Tibial artery (tissue), 4 donors: ENCODE results near the gene CACNA2D1.
A peak's percentile ranks its signal among the peaks of the same experiment; 100 is the strongest.

ENCODE experiments used
- DNase-seq, 2 donors: peaks; one replicate each; pipeline ENCODE4 v3.0.0-alpha.2; 2019
- H3K27ac ChIP-seq, 2 donors: fragments of 200-600 bp; sonication (generic) in 1 of 2; 1 replicate in 1 of 2; 2 replicates in 1 of 2; pipeline ENCODE4 v1.5.1; 2018 to 2019; ENCODE audit warnings: mild to moderate bottlenecking in 1 of 2
- H3K27me3 ChIP-seq, 2 donors: fragments of 200-600 bp; sonication (generic) in 1 of 2; one replicate each; pipeline versions ENCODE4 v1.5.1 to v1.6.0; 2016 to 2019
- H3K36me3 ChIP-seq, 3 donors: fragments of 200-600 bp; sonication (generic) in 2 of 3; one replicate each; pipeline ENCODE4 v1.5.1; 2016 to 2019; ENCODE audit warnings: mild to moderate bottlenecking in 2 of 3
- H3K4me1 ChIP-seq, 4 donors: fragments of 200-600 bp; sonication (generic) in 2 of 4; 1 replicate in 3 of 4; 2 replicates in 1 of 4; pipeline ENCODE4 v1.5.1; 2016 to 2019
- H3K4me3 ChIP-seq, 2 donors: fragments of 200-600 bp; sonication (generic) in 1 of 2; 1 replicate in 1 of 2; 2 replicates in 1 of 2; pipeline ENCODE4 v1.5.1; 2018 to 2019; ENCODE audit warnings: mild to moderate bottlenecking in 2 of 2
- H3K9me3 ChIP-seq, 3 donors: fragments of 200-600 bp; sonication (generic) in 1 of 3; one replicate each; pipeline ENCODE4 v1.5.1; 2016 to 2019
- CTCF ChIP-seq, 2 experiments: fragments of 200-600 bp in 1 of 2; fragments of 450-650 bp in 1 of 2; IDR thresholded peaks; one replicate each; pipeline ENCODE4 v1.5.1; 2017 to 2019; ENCODE audit warnings: antibody characterized with exemption in 2 of 2, mild to moderate bottlenecking in 1 of 2, moderate library complexity in 1 of 2
- intact Hi-C: fragments of 100-400 bp; cut with DNase I; formaldehyde crosslinking; loops from one replicate; pipeline ENCODE4 v1.15.0; 2023; ENCODE audit warnings: low total_unique reads

CACNA2D1 gene

GRCh38 chr7:82449910-82450309 lies 6.3 kb upstream of the CACNA2D1 start:
- Histone ChIP-seq H3K4me3 (no peak overlapping the region), H3K36me3 (no peaks in the 10 kb centered on the region), H3K9me3 (no peaks in the 10 kb centered on the region), H3K4me1 (no peaks in the 10 kb centered on the region), H3K27me3 (no peaks in the 10 kb centered on the region), H3K27ac (no peak overlapping the region)
- DNase-seq, result no peak
- intact Hi-C loops, result no loop called here
- no peak for TF ChIP-seq CTCF (IDR thresholded peaks at IDR 0.05)

DNA sequence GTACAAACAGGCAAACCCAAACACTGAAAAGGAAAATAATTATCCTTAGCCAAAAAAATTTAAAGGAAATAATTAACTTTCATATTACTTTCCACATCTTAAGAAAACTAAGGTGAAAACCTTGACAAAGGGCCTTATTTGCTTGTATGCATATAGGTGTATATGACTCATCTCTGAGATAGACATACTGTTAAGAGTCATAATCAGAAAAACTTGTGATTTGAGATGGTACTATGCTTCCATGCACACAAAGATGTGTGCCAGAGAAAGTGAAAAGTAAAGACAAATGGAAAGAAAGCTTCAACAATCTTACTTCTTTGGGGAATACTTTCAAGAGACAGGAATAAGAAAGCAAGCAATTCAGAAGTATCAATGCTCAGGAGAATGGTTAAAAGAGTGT lies 3.3 kb upstream of the CACNA2D1 start:
- H3K27me3 ChIP-seq, result no peaks in the 10 kb centered on the region
- no peak overlapping the region for H3K27ac ChIP-seq
- DNase-seq, result no peak
- TF ChIP-seq CTCF (IDR thresholded peaks at IDR 0.05), result no peak
- no peak overlapping the region for H3K4me3 ChIP-seq
- H3K4me1 ChIP-seq, result peaks cover 0 to 9% (median 4%) of the 10 kb centered on the region in 4 donors
- no peaks in the 10 kb centered on the region for H3K9me3 ChIP-seq
- intact Hi-C loops, result no loop called here
- no peaks in the 10 kb centered on the region for H3K36me3 ChIP-seq

- H3K4me3 ChIP-seq, result no peak overlapping the region
- no peak for DNase-seq
- TF ChIP-seq CTCF (IDR thresholded peaks at IDR 0.05), result no peak
- no peaks in the 10 kb centered on the region for H3K27me3 ChIP-seq
- H3K27ac ChIP-seq, result no peak overlapping the region
- H3K9me3 ChIP-seq, result no peaks in the 10 kb centered on the region
- intact Hi-C loops, result no loop called here
- H3K4me1 ChIP-seq, result peaks cover 0 to 23% (median 6%) of the 10 kb centered on the region in 4 donors
- no peaks in the 10 kb centered on the region for H3K36me3 ChIP-seq
Measured at GRCh38 chr7:82445271-82445670, 1.7 kb upstream of the CACNA2D1 start.

GRCh38 chr7:82444220-82444909 lies 788 bp upstream of the CACNA2D1 start:
- DNase-seq, result no peak
- peak overlapping the region; percentile 95 to 99 for H3K4me3 ChIP-seq
- intact Hi-C loops, result no loop called here
- peaks cover 0 to 23% (median 7%) of the 10 kb centered on the region in 4 donors for H3K4me1 ChIP-seq
- H3K27me3 ChIP-seq, result no peaks in the 10 kb centered on the region
- H3K36me3 ChIP-seq, result no peaks in the 10 kb centered on the region
- no peaks in the 10 kb centered on the region for H3K9me3 ChIP-seq
- H3K27ac ChIP-seq, result peak overlapping the region; percentile 95 to 96
- TF ChIP-seq CTCF (IDR thresholded peaks at IDR 0.05), result no peak

- H3K4me3 ChIP-seq, result peak overlapping the region; percentile 95 to 99
- H3K27ac ChIP-seq, result peak overlapping the region; percentile 95 to 96
- no peaks in the 10 kb centered on the region for H3K36me3 ChIP-seq
- H3K27me3 ChIP-seq, result no peaks in the 10 kb centered on the region
- no peaks in the 10 kb centered on the region for H3K9me3 ChIP-seq
- H3K4me1 ChIP-seq, result peaks cover 0 to 23% (median 7%) of the 10 kb centered on the region in 4 donors
- TF ChIP-seq CTCF (IDR thresholded peaks at IDR 0.05), result peak in 1 of 2 experiments; percentile 7
- intact Hi-C loops, result no loop called here
- DNase-seq, result peak in 1 of 2 donors; percentile 70
Measured at GRCh38 chr7:82443036-82443546, 486 bp downstream of the CACNA2D1 start.
